Natural killer cell (primary cell): ENCODE data around the gene RETREG1. TPM values are rescaled to one million over a fixed set of nuclear protein-coding genes. Genes with fewer than 3 reads are reported as not detected.

ENCODE experiments used
- ATAC-seq, 3 donors: fragments of 150-1000 bp in 2 of 3; fragments of 200-7000 bp in 1 of 3; cut with Tn5 transposase; 1 replicate in 1 of 3; 2 replicates in 2 of 3; pipeline ENCODE4 v1.10.0; 2021; ENCODE audit warnings: mild to moderate bottlenecking in 2 of 3, moderate library complexity in 2 of 3
- DNase-seq, 2 donors: peaks; one replicate each; pipeline versions ENCODE4 v3.0.0 to v3.0.0-alpha.2; 2013 to 2021; ENCODE audit warnings: mixed read lengths in 1 of 2
- H3K27ac ChIP-seq: one replicate; pipeline ENCODE4 v1.5.1; 2013; ENCODE audit warnings: mild to moderate bottlenecking, low read length
- H3K27me3 ChIP-seq: one replicate; pipeline ENCODE4 v1.6.1; 2013; ENCODE audit warnings: low read length; ENCODE audit not compliant: control insufficient read depth, insufficient read depth
- H3K36me3 ChIP-seq: one replicate; pipeline ENCODE4 v1.6.1; 2013; ENCODE audit warnings: low read length; ENCODE audit not compliant: control insufficient read depth, insufficient read depth
- H3K4me1 ChIP-seq: one replicate; pipeline ENCODE4 v1.6.1; 2013; ENCODE audit warnings: low read length; ENCODE audit not compliant: control insufficient read depth, insufficient read depth
- H3K4me3 ChIP-seq: one replicate; pipeline ENCODE4 v1.5.1; 2013; ENCODE audit warnings: low read length
- H3K9me3 ChIP-seq: one replicate; pipeline ENCODE4 v1.6.1; 2013; ENCODE audit warnings: low read length; ENCODE audit not compliant: control insufficient read depth, insufficient read depth
- H3K27ac Mint-ChIP-seq, 2 donors: one replicate each; pipeline ENCODE4 v1.8.0; 2022; ENCODE audit warnings: mild to moderate bottlenecking in 2 of 2, mixed read lengths in 2 of 2, moderate library complexity in 1 of 2
- H3K27me3 Mint-ChIP-seq, 2 donors: one replicate each; pipeline ENCODE4 v1.8.0; 2022; ENCODE audit warnings: low read depth in 2 of 2, mixed read lengths in 2 of 2
- H3K36me3 Mint-ChIP-seq: one replicate; pipeline ENCODE4 v1.8.0; 2022; ENCODE audit warnings: mixed read lengths
- H3K4me1 Mint-ChIP-seq, 2 donors: one replicate each; pipeline ENCODE4 v1.8.0; 2022; ENCODE audit warnings: mixed read lengths in 2 of 2
- H3K4me3 Mint-ChIP-seq: one replicate; pipeline ENCODE4 v1.8.0; 2022; ENCODE audit warnings: mild to moderate bottlenecking, moderate library complexity, mixed read lengths
- H3K9me3 Mint-ChIP-seq, 2 donors: one replicate each; pipeline ENCODE4 v1.8.0; 2022; ENCODE audit warnings: mixed read lengths in 2 of 2
- CTCF ChIP-seq: fragments of 200-600 bp; IDR thresholded peaks from one replicate; pipeline ENCODE4 v1.8.0; 2022; ENCODE audit warnings: antibody characterized with exemption
- WGBS: methylation state at CpG from one replicate; pipeline ENCODE4 v1.1.7; 2013; ENCODE audit warnings: missing lambda C conversion rate; ENCODE audit not compliant: insufficient coverage; 5-methylcytosine and 5-hydroxymethylcytosine counted together
- intact Hi-C: fragments of 100-400 bp; cut with micrococcal nuclease; formaldehyde crosslinking; loops from one replicate; pipeline ENCODE4 v1.14.2; 2022
- total RNA-seq, 4 donors: library from RNA; stranded (reverse); fragments of 120-200 nt in 1 of 4; gene quantifications; one replicate each; pipeline versions ENCODE4 v1.2.3 to v1.2.4, GENCODE V29; 2013 to 2022

RETREG1 gene
- total RNA-seq, 3 donors from 2014 or later (not counting 1 experiment from before 2014, with no cell fraction given), result 2.1 to 4.5 (median 3.3) TPM

- Mint-ChIP-seq H3K27me3 (peaks cover 4 to 11% of the 10 kb centered on the region in 2 donors), H3K4me1 (no peaks in the 10 kb centered on the region), H3K9me3 (no peaks in the 10 kb centered on the region), H3K27ac (no peak overlapping the region), H3K4me3 (no peak overlapping the region), H3K36me3 (no peaks in the 10 kb centered on the region)
- no peak for DNase-seq
- Histone ChIP-seq H3K36me3 (no peaks in the 10 kb centered on the region), H3K4me3 (no peak overlapping the region), H3K4me1 (no peaks in the 10 kb centered on the region), H3K9me3 (no peaks in the 10 kb centered on the region), H3K27ac (no peak overlapping the region), H3K27me3 (no peaks in the 10 kb centered on the region)
- WGBS, result 94% methylated on average over 2 of the region's 2 CpGs
- TF ChIP-seq CTCF, result no peak
- intact Hi-C loops, result no loop called here
- ATAC-seq, result no peak
These were observed 185.3 kb downstream of the RETREG1 start for GRCh38 chr5:16431490-16431889.

- H3K27me3 ChIP-seq, result no peaks in the 10 kb centered on the region
- Mint-ChIP-seq H3K4me3 (no peak overlapping the region), H3K4me1 (no peaks in the 10 kb centered on the region), H3K36me3 (no peaks in the 10 kb centered on the region), H3K27ac (no peak overlapping the region), H3K27me3 (peaks cover 4 to 15% of the 10 kb centered on the region in 2 donors), H3K9me3 (no peaks in the 10 kb centered on the region)
- intact Hi-C loops, result no loop called here
- no peaks in the 10 kb centered on the region for H3K9me3 ChIP-seq
- 84% methylated on average over 7 of the region's 7 CpGs for WGBS
- no peaks in the 10 kb centered on the region for H3K36me3 ChIP-seq
- TF ChIP-seq CTCF, result no peak
- H3K4me3 ChIP-seq, result no peak overlapping the region
- H3K27ac ChIP-seq, result no peak overlapping the region
- no peaks in the 10 kb centered on the region for H3K4me1 ChIP-seq
- no peak for DNase-seq
- ATAC-seq, result no peak
These were observed 186.3 kb downstream of the RETREG1 start for GRCh38 chr5:16430349-16431089.

GRCh38 chr5:16428359-16428758 is 188.4 kb downstream of the RETREG1 start:
- Histone ChIP-seq H3K27ac (no peak overlapping the region), H3K4me3 (no peak overlapping the region), H3K9me3 (no peaks in the 10 kb centered on the region), H3K27me3 (no peaks in the 10 kb centered on the region), H3K36me3 (no peaks in the 10 kb centered on the region), H3K4me1 (no peaks in the 10 kb centered on the region)
- Mint-ChIP-seq H3K4me3 (no peak overlapping the region), H3K4me1 (no peaks in the 10 kb centered on the region), H3K9me3 (no peaks in the 10 kb centered on the region), H3K36me3 (no peaks in the 10 kb centered on the region), H3K27me3 (peaks cover 4 to 11% of the 10 kb centered on the region in 2 donors), H3K27ac (no peak overlapping the region)
- intact Hi-C loops, result no loop called here
- no peak for DNase-seq
- no peak for ATAC-seq
- no peak for TF ChIP-seq CTCF
- 80% methylated on average over 3 of the region's 4 CpGs for WGBS

- no peak for TF ChIP-seq CTCF
- 56% methylated on average over 11 of the region's 11 CpGs for WGBS
- peaks cover 12 to 16% of the 10 kb centered on the region in 2 donors for H3K27me3 Mint-ChIP-seq
These were observed 189.2 kb downstream of the RETREG1 start for GRCh38 chr5:16427587-16427986.

More at GRCh38 chr5:16427587-16427986, 189.2 kb downstream of the RETREG1 start:
- H3K4me3 Mint-ChIP-seq, result no peak overlapping the region
- H3K36me3 Mint-ChIP-seq, result no peaks in the 10 kb centered on the region
- no peak for DNase-seq
- no peak overlapping the region for H3K27ac Mint-ChIP-seq
- intact Hi-C loops, result no loop called here
- ATAC-seq, result no peak
- no peaks in the 10 kb centered on the region for H3K27me3 ChIP-seq
- no peaks in the 10 kb centered on the region for H3K4me1 Mint-ChIP-seq
- H3K9me3 Mint-ChIP-seq, result no peaks in the 10 kb centered on the region
- no peaks in the 10 kb centered on the region for H3K4me1 ChIP-seq
- H3K9me3 ChIP-seq, result no peaks in the 10 kb centered on the region
- H3K27ac ChIP-seq, result no peak overlapping the region
- no peak overlapping the region for H3K4me3 ChIP-seq
- no peaks in the 10 kb centered on the region for H3K36me3 ChIP-seq
